Naive thymus-derived CD4-positive, alpha-beta T cell (primary cell): ENCODE measurements around the gene LMNTD2. TPM values are rescaled to one million over a fixed set of nuclear protein-coding genes. Genes with fewer than 3 reads are reported as not detected.
A peak's percentile ranks its signal among the peaks of the same experiment; 100 is the strongest.

Experiments
- ATAC-seq: fragments of 150-1000 bp; cut with Tn5 transposase; 2 replicates; pipeline ENCODE4 v1.10.0; 2021; ENCODE audit warnings: mild to moderate bottlenecking, moderate library complexity
- CTCF ChIA-PET: fragments of 350-600 bp; sonication (Branson Sonifier 250); formaldehyde crosslinking; loops from one replicate; lab custom pipeline; 2021; ENCODE audit warnings: antibody characterized with exemption; lab: Charles Lee
- POLR2A ChIA-PET: fragments of 350-600 bp; sonication (Branson Sonifier 250); formaldehyde crosslinking; loops from one replicate; lab custom pipeline; 2021; ENCODE audit warnings: antibody characterized with exemption, inconsistent platforms; lab: Charles Lee
- DNase-seq, 9 donors: peaks; one replicate each; pipeline versions ENCODE4 v3.0.0 to v3.0.0-alpha.2; 2020 to 2022; ENCODE audit warnings: mixed read lengths in 1 of 9
- H3K27ac ChIP-seq: one replicate; pipeline ENCODE4 v1.7.0; 2013; ENCODE audit warnings: mild to moderate bottlenecking, low read depth, low read length, moderate library complexity
- H3K27me3 ChIP-seq, 2 donors: one replicate each; pipeline ENCODE4 v1.7.0; 2013; ENCODE audit warnings: low read length in 2 of 2, mild to moderate bottlenecking in 2 of 2, moderate library complexity in 2 of 2; ENCODE audit not compliant: control insufficient read depth in 2 of 2, insufficient read depth in 2 of 2
- H3K36me3 ChIP-seq, 3 experiments: 1 replicate in 2 of 3; 2 replicates in 1 of 3; pipeline ENCODE4 v1.7.0; 2013; ENCODE audit warnings: low read length in 3 of 3, mild to moderate bottlenecking in 3 of 3, moderate library complexity in 1 of 3; ENCODE audit not compliant: insufficient read depth in 3 of 3, control insufficient read depth in 2 of 3
- H3K4me1 ChIP-seq, 2 donors: one replicate each; pipeline ENCODE4 v1.7.0; 2013; ENCODE audit warnings: low read length in 2 of 2, mild to moderate bottlenecking in 2 of 2, moderate library complexity in 1 of 2; ENCODE audit not compliant: control insufficient read depth in 2 of 2, insufficient read depth in 2 of 2
- H3K4me3 ChIP-seq: 2 replicates; pipeline ENCODE4 v1.7.0; 2013; ENCODE audit warnings: mild to moderate bottlenecking, low read length
- H3K9me3 ChIP-seq, 3 experiments: 1 replicate in 2 of 3; 2 replicates in 1 of 3; pipeline ENCODE4 v1.7.0; 2013; ENCODE audit warnings: low read length in 3 of 3; ENCODE audit not compliant: control insufficient read depth in 2 of 3
- H3K27ac Mint-ChIP-seq, 9 donors: one replicate each; pipeline ENCODE4 v1.8.0; 2020 to 2022; ENCODE audit warnings: mixed read lengths in 9 of 9, mild to moderate bottlenecking in 8 of 9, moderate library complexity in 5 of 9, inconsistent platforms in 2 of 9
- H3K27me3 Mint-ChIP-seq, 5 donors: one replicate each; pipeline ENCODE4 v1.8.0; 2021 to 2022; ENCODE audit warnings: mixed read lengths in 5 of 5, mild to moderate bottlenecking in 1 of 5
- H3K36me3 Mint-ChIP-seq, 5 donors: one replicate each; pipeline ENCODE4 v1.8.0; 2020 to 2022; ENCODE audit warnings: mixed read lengths in 5 of 5, mild to moderate bottlenecking in 3 of 5, inconsistent platforms in 1 of 5
- H3K4me1 Mint-ChIP-seq, 7 donors: one replicate each; pipeline ENCODE4 v1.8.0; 2020 to 2022; ENCODE audit warnings: mixed read lengths in 7 of 7, mild to moderate bottlenecking in 3 of 7, inconsistent platforms in 1 of 7
- H3K4me3 Mint-ChIP-seq, 10 donors: one replicate each; pipeline ENCODE4 v1.8.0; 2020 to 2022; ENCODE audit warnings: mild to moderate bottlenecking in 10 of 10, mixed read lengths in 10 of 10, moderate library complexity in 6 of 10, inconsistent platforms in 2 of 10
- H3K9me3 Mint-ChIP-seq, 11 donors: one replicate each; pipeline ENCODE4 v1.8.0; 2020 to 2022; ENCODE audit warnings: mixed read lengths in 11 of 11, mild to moderate bottlenecking in 4 of 11, inconsistent platforms in 1 of 11, moderate library complexity in 1 of 11
- intact Hi-C, 2 donors: fragments of 100-400 bp; cut with micrococcal nuclease; formaldehyde crosslinking; loops; one replicate each; pipeline ENCODE4 v1.15.1; 2023
- polyA plus RNA-seq, 2 donors: library from polyadenylated mRNA; unstranded; fragments of 300-500 nt; fragmentation: Illumina TruSeq; gene quantifications; one replicate each; pipeline ENCODE4 v1.2.3, GENCODE V29; 2021
- total RNA-seq, 6 experiments: library from RNA in 5 of 6; stranded (reverse) in 5 of 6; gene quantifications; 1 replicate in 5 of 6; 2 replicates in 1 of 6; pipeline ENCODE4 v1.2.3 and lab custom pipeline; 2021 to 2026

The LMNTD2 gene
- total and polyA plus RNA-seq, 7 experiments from 2014 or later: 2.3 to 14.7 (median 9.0) TPM

DNA sequence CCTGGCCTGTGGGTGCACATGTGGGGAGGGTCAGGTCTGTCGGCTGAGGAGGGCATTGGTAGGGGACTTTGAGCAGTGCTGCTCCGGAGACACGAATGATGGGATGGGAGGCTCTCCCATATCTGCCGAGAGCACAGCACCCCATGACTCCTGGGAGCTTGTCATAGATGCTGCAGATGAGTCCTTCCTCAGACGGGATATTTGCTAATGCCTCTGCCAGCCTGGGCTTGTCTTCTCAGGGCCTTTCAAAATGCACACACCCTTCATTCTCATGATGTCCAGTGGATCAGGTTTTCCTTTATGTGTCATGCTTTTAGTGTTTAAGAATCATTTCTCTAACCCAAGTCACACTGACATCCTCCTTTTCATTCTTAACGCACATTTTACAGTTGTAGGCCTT, 45.4 kb downstream of the LMNTD2 start:
- no peaks in the 10 kb centered on the region for H3K27me3 Mint-ChIP-seq
- ChIA-PET CTCF (no interaction called here), POLR2A (no interaction called here)
- no peak for DNase-seq
- H3K4me1 ChIP-seq: peaks cover 4% of the 10 kb centered on the region in 2 donors
- no peak overlapping the region for H3K4me3 ChIP-seq
- no peak overlapping the region for H3K4me3 Mint-ChIP-seq
- no peak overlapping the region for H3K27ac Mint-ChIP-seq
- H3K27me3 ChIP-seq: no peaks in the 10 kb centered on the region
- peaks cover 0 to 5% (median 0%) of the 10 kb centered on the region in 3 experiments for H3K9me3 ChIP-seq
- peaks cover 0 to 21% (median 6%) of the 10 kb centered on the region in 5 donors for H3K36me3 Mint-ChIP-seq
- peaks cover 2 to 8% (median 4%) of the 10 kb centered on the region in 7 donors for H3K4me1 Mint-ChIP-seq
- H3K27ac ChIP-seq: no peak overlapping the region
- intact Hi-C loops: no loop called here
- no peak for ATAC-seq
- H3K36me3 ChIP-seq: peaks cover 0 to 5% (median 0%) of the 10 kb centered on the region in 3 experiments
- H3K9me3 Mint-ChIP-seq: peaks cover 0 to 14% (median 5%) of the 10 kb centered on the region in 11 donors

DNA sequence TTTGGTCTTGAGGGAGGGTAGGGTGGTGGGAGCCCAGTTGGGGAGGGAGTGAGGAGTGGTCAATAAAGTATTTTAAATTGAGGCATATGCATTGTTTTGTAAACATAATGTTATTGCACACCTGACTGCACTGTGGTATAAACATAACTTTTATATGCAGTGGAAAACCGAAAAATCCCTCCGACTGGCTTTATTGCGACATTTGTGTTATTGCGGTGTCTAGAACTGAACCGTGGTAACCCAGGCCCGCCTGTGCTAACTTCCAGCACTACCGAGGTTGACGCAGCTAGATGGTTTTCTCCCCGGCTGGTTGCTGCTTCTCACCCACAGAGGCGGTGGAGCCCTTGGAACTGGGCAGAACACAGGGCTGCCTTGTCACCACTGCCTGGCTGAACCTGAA, 45.9 kb downstream of the LMNTD2 start:
- ATAC-seq (no peak), DNase-seq (no peak)
- intact Hi-C loops: no loop called here
- Mint-ChIP-seq H3K27me3 (no peaks in the 10 kb centered on the region), H3K27ac (peak overlapping the region in 1 of 9 donors; percentile 16), H3K4me3 (no peak overlapping the region), H3K4me1 (peaks cover 2 to 12% (median 4%) of the 10 kb centered on the region in 7 donors), H3K9me3 (peaks cover 0 to 14% (median 5%) of the 10 kb centered on the region in 11 donors), H3K36me3 (peaks cover 0 to 26% (median 9%) of the 10 kb centered on the region in 5 donors)
- no peak overlapping the region for H3K27ac ChIP-seq
- H3K4me1 ChIP-seq: peaks cover 4% of the 10 kb centered on the region in 2 donors
- POLR2A ChIA-PET: no interaction called here
- no peak overlapping the region for H3K4me3 ChIP-seq
- peaks cover 0 to 5% (median 0%) of the 10 kb centered on the region in 3 experiments for H3K36me3 ChIP-seq
- peaks cover 0 to 5% (median 0%) of the 10 kb centered on the region in 3 experiments for H3K9me3 ChIP-seq
- no peaks in the 10 kb centered on the region for H3K27me3 ChIP-seq
- CTCF ChIA-PET: no interaction called here

DNA sequence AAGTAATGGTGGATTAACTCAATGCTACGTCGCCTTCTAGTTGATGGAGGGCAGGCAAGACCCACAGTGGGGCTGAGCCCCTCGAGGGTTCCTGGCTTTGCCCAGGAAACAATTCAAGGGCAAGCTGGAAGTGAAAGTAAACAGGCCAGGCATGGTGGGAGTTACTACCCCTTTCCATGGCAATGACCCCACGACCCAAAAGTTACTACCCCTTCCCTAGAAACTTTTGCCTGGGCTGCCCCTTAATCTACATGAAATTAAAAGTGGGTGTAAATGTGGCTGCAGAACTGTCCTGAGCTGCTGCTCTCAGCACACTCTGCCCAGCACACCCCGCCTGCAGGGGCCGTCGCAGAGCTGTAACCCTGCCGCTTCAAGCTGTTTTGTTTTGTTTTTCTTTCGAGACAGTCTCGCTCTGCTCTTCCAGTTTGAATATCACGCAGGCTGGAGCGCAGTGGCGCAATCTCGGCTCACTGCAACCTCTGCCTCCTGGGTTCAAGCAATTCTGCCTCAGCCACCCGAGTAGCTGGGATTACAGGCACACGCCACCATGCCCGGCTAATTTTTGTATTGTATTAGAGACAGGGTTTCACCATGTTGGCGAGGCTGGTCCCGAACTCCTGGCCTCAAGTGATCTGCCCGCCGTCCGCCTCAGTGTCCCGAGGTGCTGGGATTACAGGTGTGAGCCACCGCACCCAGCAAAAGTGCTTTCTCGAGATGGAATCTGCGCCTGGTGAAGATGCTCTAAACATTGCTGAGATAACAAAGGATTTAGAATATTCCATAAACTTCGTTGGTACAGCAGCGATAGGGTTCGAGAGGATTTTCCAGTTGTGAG, 47.6 kb downstream of the LMNTD2 start:
- no peak overlapping the region for H3K27ac ChIP-seq
- intact Hi-C loops: no loop called here
- ATAC-seq (no peak), DNase-seq (no peak)
- H3K36me3 ChIP-seq: peaks cover 0 to 5% (median 0%) of the 10 kb centered on the region in 3 experiments
- Mint-ChIP-seq H3K36me3 (peaks cover 0 to 26% (median 9%) of the 10 kb centered on the region in 5 donors), H3K9me3 (peaks cover 0 to 14% (median 4%) of the 10 kb centered on the region in 11 donors), H3K27me3 (no peaks in the 10 kb centered on the region), H3K27ac (peak overlapping the region in 1 of 9 donors; percentile 36), H3K4me3 (no peak overlapping the region), H3K4me1 (peaks cover 0 to 10% (median 4%) of the 10 kb centered on the region in 7 donors)
- no peaks in the 10 kb centered on the region for H3K27me3 ChIP-seq
- ChIA-PET CTCF (interaction anchor here (0.7 kb wide), 1 partner anchor 14 kb away, joined by 3 read pairs; no protein-coding TSS in a partner anchor), POLR2A (interaction anchor here (1.1 kb wide), 1 partner anchor 184 kb away, joined by 3 read pairs; no protein-coding TSS in a partner anchor)
- no peak overlapping the region for H3K4me3 ChIP-seq
- H3K9me3 ChIP-seq: peaks cover 0 to 5% (median 0%) of the 10 kb centered on the region in 3 experiments
- H3K4me1 ChIP-seq: peaks cover 0 to 2% of the 10 kb centered on the region in 2 donors

DNA sequence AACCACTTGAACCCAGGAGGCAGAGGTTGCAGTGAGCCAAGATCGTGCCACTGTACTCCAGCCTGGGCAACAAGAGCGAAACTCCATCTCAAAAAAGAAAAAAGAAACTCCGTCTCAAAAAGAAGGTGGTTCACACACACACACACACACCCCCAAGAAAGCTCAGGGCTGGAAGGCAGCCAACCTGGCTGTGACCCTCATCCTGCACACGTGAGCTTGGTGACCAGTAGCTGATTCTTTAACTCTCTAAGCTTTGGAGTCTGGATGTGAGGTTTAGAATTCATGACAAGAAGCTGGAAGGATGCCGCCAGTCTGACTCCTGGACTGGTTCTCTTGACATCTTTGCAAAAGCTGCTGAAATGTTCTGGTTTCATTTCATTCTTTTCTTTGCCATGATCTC, 51.6 kb downstream of the LMNTD2 start:
- Mint-ChIP-seq H3K36me3 (peaks cover 0 to 15% (median 3%) of the 10 kb centered on the region in 5 donors), H3K4me1 (peaks cover 5 to 32% (median 18%) of the 10 kb centered on the region in 7 donors), H3K9me3 (peaks cover 0 to 4% (median 0%) of the 10 kb centered on the region in 11 donors), H3K4me3 (peak overlapping the region in 4 of 10 donors; percentile 1 to 96 (median 39)), H3K27me3 (no peaks in the 10 kb centered on the region), H3K27ac (no peak overlapping the region)
- Histone ChIP-seq H3K9me3 (no peaks in the 10 kb centered on the region), H3K27ac (no peak overlapping the region), H3K36me3 (peaks cover 0 to 8% (median 0%) of the 10 kb centered on the region in 3 experiments), H3K4me1 (peaks cover 12 to 22% of the 10 kb centered on the region in 2 donors), H3K4me3 (no peak overlapping the region), H3K27me3 (no peaks in the 10 kb centered on the region)
- ChIA-PET POLR2A (interaction anchor here (0.6 to 4.4 kb wide), 4 partner anchors 10 to 302 kb away, joined by 3 to 30 read pairs (median 14); partner anchors contain the start of genes BET1L, HRAS, LRRC56 and RIC8A), CTCF (interaction anchor here (1.3 kb wide), 1 partner anchor 9 kb away, joined by 7 read pairs; no protein-coding TSS in a partner anchor)
- ATAC-seq: no peak
- intact Hi-C loops: loop anchor here (5.0 kb wide), 4 partner anchors 152 to 753 kb away; partner anchors contain the start of genes IFITM1 (in 1 of the 2) and IFITM2 (in 1 of the 2)
- DNase-seq: no peak

DNA sequence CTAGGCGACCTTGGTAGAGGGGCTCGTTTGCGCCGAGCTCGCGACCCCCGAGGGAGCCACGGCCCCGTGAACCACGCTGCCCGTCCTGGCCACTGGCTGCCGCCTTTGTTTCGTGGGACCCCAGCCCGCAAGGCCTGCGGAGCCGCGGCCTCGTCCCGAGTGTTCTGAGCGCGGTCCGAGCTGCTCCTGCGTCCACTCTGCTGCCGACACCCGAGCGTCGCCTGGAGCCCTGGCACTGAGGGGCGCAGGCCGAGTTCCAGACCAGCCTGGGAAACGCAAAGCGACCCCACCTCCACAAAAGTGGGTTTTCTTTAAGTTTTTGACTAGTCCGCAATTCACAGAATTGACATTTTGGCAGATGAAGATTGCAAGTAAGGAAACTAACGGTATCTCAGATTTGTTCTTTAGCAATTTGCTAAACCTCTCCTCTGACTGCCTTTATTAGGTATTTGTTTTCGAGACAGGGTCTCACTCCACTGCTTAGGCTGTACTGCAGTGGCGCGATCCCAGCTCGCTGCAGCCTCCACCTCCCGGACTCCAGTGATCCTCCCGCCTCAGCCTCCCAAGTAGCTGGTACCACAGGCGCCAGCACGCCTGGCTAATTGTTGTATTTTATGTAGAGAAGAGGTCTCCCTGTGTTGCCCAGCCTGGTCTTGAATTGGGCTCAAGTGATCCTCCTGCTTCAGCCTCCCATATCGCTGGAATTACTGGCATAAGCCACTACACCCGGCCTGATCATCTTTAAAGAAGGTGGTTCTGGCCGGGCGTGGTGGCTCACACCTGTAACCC, 52.6 kb downstream of the LMNTD2 start:
- Histone ChIP-seq H3K27ac (peak overlapping the region; percentile 72), H3K9me3 (no peaks in the 10 kb centered on the region), H3K27me3 (no peaks in the 10 kb centered on the region), H3K36me3 (peaks cover 0 to 8% (median 0%) of the 10 kb centered on the region in 3 experiments), H3K4me1 (peaks cover 12 to 26% of the 10 kb centered on the region in 2 donors), H3K4me3 (peak overlapping the region; percentile 46)
- H3K36me3 Mint-ChIP-seq: peaks cover 0 to 15% (median 3%) of the 10 kb centered on the region in 5 donors
- ChIA-PET POLR2A (interaction anchor here (1.2 to 4.4 kb wide), 6 partner anchors 11 to 301 kb away, joined by 4 to 30 read pairs (median 12); partner anchors contain the start of genes BET1L, HRAS, LRRC56 and PTDSS2), CTCF (no interaction called here)
- intact Hi-C loops: loop anchor here (1.0 to 5.0 kb wide), 19 partner anchors 10 to 1893 kb away; partner anchors contain the start of genes DEAF1 (in 2 of the 2), TMEM80 (in 2 of the 2), HRAS (in 1 of the 2) and IFITM1 (in 1 of the 2)
- no peak for DNase-seq
- peak overlapping the region in 7 of 9 donors; percentile 24 to 99 (median 67) for H3K27ac Mint-ChIP-seq
- H3K4me1 Mint-ChIP-seq: peaks cover 5 to 34% (median 21%) of the 10 kb centered on the region in 7 donors
- H3K9me3 Mint-ChIP-seq: peaks cover 0 to 4% (median 0%) of the 10 kb centered on the region in 11 donors
- no peaks in the 10 kb centered on the region for H3K27me3 Mint-ChIP-seq
- ATAC-seq: no peak
- peak overlapping the region; percentile 66 to 98 (median 88) for H3K4me3 Mint-ChIP-seq
